T-helper 1 cell treated with Interleukin-12 subunit alpha and Interleukin-12 subunit beta and Interleukin-4 antibody, amounts not matched to agents 30 μg/mL and 1 μg/mL, for 36 hours (primary cell): ENCODE data around the gene ESYT2.
A peak's percentile ranks its signal among the peaks of the same experiment; 100 is the strongest.
"Not testable (repeated sequence)": the region's sequence is repeated elsewhere in the genome, so short reads cannot be mapped to it uniquely, and the experiment has no call there.

Experiments used
- H3K27ac Mint-ChIP-seq: one replicate; pipeline ENCODE4 v1.8.0; 2021; ENCODE audit warnings: mild to moderate bottlenecking, mixed read lengths
- H3K27me3 Mint-ChIP-seq: one replicate; pipeline ENCODE4 v1.8.0; 2021; ENCODE audit warnings: low read depth, mixed read lengths
- H3K36me3 Mint-ChIP-seq: one replicate; pipeline ENCODE4 v1.8.0; 2021; ENCODE audit warnings: low read depth, mixed read lengths
- H3K4me1 Mint-ChIP-seq: one replicate; pipeline ENCODE4 v1.8.0; 2021; ENCODE audit warnings: low read depth, mixed read lengths
- H3K4me3 Mint-ChIP-seq: one replicate; pipeline ENCODE4 v1.8.0; 2021; ENCODE audit warnings: mild to moderate bottlenecking, moderate library complexity, mixed read lengths
- H3K9me3 Mint-ChIP-seq: one replicate; pipeline ENCODE4 v1.8.0; 2021; ENCODE audit warnings: mixed read lengths

Gene ESYT2, protein sequence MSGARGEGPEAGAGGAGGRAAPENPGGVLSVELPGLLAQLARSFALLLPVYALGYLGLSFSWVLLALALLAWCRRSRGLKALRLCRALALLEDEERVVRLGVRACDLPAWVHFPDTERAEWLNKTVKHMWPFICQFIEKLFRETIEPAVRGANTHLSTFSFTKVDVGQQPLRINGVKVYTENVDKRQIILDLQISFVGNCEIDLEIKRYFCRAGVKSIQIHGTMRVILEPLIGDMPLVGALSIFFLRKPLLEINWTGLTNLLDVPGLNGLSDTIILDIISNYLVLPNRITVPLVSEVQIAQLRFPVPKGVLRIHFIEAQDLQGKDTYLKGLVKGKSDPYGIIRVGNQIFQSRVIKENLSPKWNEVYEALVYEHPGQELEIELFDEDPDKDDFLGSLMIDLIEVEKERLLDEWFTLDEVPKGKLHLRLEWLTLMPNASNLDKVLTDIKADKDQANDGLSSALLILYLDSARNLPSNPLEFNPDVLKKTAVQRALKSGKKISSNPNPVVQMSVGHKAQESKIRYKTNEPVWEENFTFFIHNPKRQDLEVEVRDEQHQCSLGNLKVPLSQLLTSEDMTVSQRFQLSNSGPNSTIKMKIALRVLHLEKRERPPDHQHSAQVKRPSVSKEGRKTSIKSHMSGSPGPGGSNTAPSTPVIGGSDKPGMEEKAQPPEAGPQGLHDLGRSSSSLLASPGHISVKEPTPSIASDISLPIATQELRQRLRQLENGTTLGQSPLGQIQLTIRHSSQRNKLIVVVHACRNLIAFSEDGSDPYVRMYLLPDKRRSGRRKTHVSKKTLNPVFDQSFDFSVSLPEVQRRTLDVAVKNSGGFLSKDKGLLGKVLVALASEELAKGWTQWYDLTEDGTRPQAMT

DNA sequence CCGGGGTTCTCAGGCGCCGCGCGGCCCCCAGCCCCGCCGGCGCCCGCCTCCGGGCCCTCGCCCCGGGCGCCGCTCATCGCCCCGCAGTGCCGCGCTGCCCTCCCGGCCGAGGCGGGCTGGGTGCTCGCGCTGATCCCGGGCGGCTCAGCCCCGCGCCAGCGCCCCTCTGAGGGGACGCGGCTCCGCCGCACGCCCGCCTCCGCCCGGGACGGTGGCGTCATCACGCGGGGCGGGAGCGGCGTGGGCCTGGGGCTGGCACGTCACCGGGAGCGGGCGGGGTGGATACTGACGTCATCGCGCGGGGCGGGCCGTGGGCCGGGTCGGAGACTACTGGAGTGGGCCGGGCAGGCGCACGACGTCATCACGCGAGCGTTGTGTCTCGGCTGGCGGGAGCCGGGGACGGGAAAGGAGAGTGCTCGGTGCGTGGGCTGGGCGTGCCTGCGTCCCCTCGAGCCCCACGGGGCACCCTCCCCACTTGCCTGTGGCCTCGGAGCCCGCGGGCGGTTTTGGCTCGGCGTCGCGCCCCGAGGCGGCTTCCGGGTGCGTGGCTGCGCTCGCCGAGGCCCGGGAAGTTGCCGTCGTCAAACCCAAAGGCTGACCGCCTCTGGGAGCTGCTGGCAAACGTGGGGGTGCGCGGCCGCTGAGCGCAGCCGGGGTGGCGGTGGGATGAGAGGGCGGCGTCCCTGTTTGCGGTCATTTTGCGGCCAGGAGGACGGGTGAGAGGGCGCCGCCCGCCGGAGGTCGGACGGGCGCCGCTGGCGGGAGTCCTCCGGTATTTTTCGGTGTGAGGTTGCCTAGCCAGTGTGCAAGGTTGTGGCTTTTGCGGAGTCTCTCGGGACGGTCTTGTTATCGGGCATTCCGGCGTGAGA is at the start of gene ESYT2:
ESYT2 (minus strand) TSS at position 168 of the 869 bp plus-strand sequence; CDS start at position 77, 91 bp downstream.
- Mint-ChIP-seq H3K4me3 (peak within 1 kb of the TSS; percentile 98), H3K36me3 (peaks cover 11% of the 10 kb centered on the region), H3K9me3 (no peaks in the 10 kb centered on the region), H3K27me3 (peaks cover 5% of the 10 kb centered on the region), H3K4me1 (peaks cover 23% of the 10 kb centered on the region), H3K27ac (peak within 1 kb of the TSS; percentile 88)

DNA sequence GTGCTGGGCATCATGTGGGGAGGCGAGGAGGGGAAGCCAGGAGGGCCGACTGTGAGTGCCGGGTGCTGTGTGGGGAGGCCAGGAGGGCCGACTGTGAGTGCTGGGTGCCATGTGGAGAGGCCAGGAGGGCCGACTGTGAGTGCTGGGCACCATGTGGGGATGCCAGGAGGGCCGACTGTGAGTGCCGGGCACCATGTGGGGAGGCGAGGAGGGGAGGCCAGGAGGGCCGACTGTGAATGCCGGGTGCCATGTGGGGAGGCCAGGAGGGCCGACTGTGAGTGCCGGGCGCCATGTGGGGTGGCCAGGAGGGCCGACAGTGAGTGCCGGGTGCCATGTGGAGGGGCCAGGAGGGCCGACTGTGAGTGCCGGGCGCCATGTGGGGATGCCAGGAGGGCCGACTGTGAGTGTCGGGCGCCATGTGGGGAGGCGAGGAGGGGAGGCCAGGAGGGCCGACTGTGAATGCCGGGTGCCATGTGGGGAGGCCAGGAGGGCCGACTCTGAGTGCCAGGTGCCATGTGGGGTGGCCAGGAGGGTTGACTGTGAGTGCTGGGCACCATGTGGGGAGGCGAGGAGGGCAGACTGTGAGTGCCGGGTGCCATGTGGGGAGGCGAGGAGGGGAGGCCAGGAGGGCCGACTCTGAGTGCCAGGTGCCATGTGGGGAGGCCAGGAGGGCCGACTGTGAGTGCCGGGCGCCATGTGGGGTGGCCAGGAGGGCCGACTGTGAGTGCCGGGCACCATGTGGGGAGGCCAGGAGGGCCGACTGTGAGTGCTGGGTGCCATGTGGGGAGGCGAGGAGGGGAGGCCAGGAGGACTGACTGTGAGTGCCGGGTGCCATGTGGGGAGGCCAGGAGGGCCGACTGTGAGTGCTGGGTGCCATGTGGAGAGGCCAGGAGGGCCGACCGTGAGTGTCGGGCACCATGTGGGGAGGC is 49.1 kb upstream of the ESYT2 start:
- H3K27me3 Mint-ChIP-seq, H3K9me3 Mint-ChIP-seq, H3K4me1 Mint-ChIP-seq, H3K4me3 Mint-ChIP-seq, H3K27ac Mint-ChIP-seq: not testable (repeated sequence)
- peaks cover 34% of the 10 kb centered on the region for H3K36me3 Mint-ChIP-seq

DNA sequence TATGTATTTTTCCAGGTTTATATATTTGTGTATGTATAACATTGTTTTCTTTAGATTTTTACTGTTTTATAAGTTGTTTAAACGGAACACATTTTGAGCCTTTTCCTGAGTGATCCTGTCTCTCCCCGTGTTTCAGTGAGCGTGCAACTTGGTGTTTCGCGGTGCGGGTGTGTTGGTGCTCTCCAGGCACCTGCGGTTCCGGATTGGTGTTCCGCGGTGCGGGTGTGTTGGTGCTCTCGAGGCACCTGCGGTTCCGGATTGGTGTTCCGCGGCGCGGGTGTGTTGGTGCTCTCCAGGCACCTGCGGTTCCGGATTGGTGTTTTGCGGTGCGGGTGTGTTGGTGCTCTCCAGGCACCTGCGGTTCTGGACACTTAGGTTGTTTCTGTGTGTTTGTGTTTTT is 47.7 kb upstream of the ESYT2 start:
- H3K27ac Mint-ChIP-seq = no peak overlapping the region
- H3K9me3 Mint-ChIP-seq = no peaks in the 10 kb centered on the region
- no peaks in the 10 kb centered on the region for H3K27me3 Mint-ChIP-seq
- H3K4me1 Mint-ChIP-seq = peaks cover 1% of the 10 kb centered on the region
- peaks cover 38% of the 10 kb centered on the region for H3K36me3 Mint-ChIP-seq
- H3K4me3 Mint-ChIP-seq = no peak overlapping the region

DNA sequence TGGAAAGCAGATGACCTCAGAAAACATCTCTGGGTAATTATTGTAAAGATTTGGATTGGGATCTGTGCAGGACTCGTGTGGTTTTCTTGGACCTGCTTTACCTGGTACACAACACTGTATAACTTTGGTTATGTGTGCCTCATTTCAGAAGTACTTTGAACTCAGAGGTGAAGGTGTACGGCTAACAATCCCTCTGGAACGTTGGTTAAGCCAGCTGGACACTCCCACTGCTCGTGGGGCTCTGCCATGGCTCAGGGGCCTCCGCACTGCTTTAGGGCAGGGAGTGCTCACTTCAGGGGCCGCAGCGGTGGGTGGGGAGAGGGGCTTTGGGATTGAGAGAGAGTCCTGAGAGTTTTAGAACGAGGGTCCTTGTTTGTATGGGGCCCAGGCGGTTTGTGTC is 40.6 kb upstream of the ESYT2 start:
- Mint-ChIP-seq H3K9me3 (no peaks in the 10 kb centered on the region), H3K4me3 (no peak overlapping the region), H3K27me3 (no peaks in the 10 kb centered on the region), H3K36me3 (peaks cover 25% of the 10 kb centered on the region), H3K27ac (no peak overlapping the region), H3K4me1 (peaks cover 15% of the 10 kb centered on the region)

DNA sequence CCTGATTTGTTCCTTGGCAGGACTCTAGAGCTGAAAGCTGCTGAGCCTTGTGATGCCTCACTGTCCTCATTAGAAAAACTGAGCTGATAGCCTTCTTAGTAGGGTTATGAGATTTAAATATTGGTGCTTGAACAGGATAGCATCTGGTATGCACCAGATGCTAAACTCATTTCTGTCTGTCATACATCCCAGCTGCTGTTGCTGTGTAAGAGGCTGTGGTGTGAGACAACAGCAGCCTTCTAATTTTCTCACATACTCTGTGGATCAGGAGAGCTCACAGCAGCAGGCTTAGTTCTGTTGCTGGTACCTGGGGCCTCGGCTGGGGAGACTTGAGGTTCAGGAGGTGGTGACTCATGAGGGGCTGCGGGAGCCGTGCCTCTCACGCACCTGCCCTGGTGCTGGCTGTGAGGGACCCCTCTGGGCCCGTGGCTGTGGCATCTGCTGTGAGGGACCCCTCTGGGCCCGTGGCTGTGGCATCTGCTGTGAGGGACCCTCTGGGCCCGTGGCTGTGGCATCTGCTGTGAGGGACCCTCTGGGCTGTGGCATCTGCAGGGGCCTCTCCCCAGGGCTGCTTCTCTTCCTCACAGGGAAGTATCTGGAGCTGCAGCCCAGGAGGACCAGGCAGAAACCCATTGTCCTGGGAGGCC is 39.6 kb upstream of the ESYT2 start:
- H3K4me1 Mint-ChIP-seq = peaks cover 25% of the 10 kb centered on the region
- no peak overlapping the region for H3K4me3 Mint-ChIP-seq
- H3K27me3 Mint-ChIP-seq = no peaks in the 10 kb centered on the region
- H3K27ac Mint-ChIP-seq = no peak overlapping the region
- peaks cover 20% of the 10 kb centered on the region for H3K36me3 Mint-ChIP-seq
- H3K9me3 Mint-ChIP-seq = no peaks in the 10 kb centered on the region

GRCh38 chr7:158867214-158867984 is 38.1 kb upstream of the ESYT2 start:
- no peak overlapping the region for H3K4me3 Mint-ChIP-seq
- H3K4me1 Mint-ChIP-seq = peaks cover 36% of the 10 kb centered on the region
- H3K27ac Mint-ChIP-seq = no peak overlapping the region
- no peaks in the 10 kb centered on the region for H3K9me3 Mint-ChIP-seq
- peaks cover 17% of the 10 kb centered on the region for H3K36me3 Mint-ChIP-seq
- H3K27me3 Mint-ChIP-seq = no peaks in the 10 kb centered on the region

DNA sequence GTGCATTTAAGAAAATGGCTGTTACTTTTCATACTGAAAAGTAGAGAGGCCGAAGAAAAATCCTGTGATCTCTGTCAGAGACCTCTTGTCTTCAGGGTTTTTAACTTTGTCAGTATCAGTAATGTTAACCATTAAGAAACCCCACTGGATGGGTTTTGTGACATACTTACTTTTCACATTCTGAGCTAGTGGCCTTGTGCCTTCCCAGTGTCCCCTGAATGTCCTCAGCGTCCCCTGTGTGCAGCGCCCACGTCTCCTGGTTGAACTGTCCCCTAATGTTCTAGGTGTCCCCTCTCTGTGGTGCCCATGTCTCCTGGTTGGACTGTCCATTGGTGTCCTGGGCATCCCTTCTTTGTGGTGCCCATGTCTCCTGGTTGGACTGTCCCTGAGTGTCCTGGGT is 36.7 kb upstream of the ESYT2 start:
- no peaks in the 10 kb centered on the region for H3K9me3 Mint-ChIP-seq
- H3K4me3 Mint-ChIP-seq = no peak overlapping the region
- H3K27me3 Mint-ChIP-seq = no peaks in the 10 kb centered on the region
- H3K4me1 Mint-ChIP-seq = peaks cover 41% of the 10 kb centered on the region
- H3K27ac Mint-ChIP-seq = peak overlapping the region; percentile 26
- peaks cover 13% of the 10 kb centered on the region for H3K36me3 Mint-ChIP-seq

- H3K36me3 Mint-ChIP-seq = peaks cover 9% of the 10 kb centered on the region
- peak overlapping the region; percentile 61 for H3K27ac Mint-ChIP-seq
- peak overlapping the region; percentile 21 for H3K4me3 Mint-ChIP-seq
- no peaks in the 10 kb centered on the region for H3K9me3 Mint-ChIP-seq
- H3K4me1 Mint-ChIP-seq = peaks cover 41% of the 10 kb centered on the region
- H3K27me3 Mint-ChIP-seq = no peaks in the 10 kb centered on the region
These were observed 36.2 kb upstream of the ESYT2 start for GRCh38 chr7:158865462-158865922.

DNA sequence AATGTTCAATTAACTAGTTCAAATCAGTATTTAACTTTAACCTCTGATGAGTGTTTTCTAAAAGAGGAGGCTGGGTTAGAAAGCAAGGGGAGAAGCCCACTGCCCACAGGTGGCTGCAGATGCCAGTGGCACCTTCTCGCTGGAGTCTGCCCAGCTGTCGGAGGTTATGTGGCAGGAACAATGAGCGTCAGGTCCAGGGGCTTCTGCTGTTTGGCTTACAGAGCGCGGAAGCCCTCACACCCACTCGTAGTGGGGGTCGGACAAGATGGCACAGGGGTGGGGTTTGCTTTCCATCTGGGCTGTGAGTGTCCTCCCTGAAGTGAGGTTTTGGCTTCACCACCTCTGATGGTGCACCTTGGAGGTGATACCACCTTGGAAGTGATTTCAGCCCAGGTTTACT is 35.5 kb upstream of the ESYT2 start:
- no peaks in the 10 kb centered on the region for H3K9me3 Mint-ChIP-seq
- peak overlapping the region; percentile 92 for H3K4me3 Mint-ChIP-seq
- peaks cover 41% of the 10 kb centered on the region for H3K4me1 Mint-ChIP-seq
- no peaks in the 10 kb centered on the region for H3K27me3 Mint-ChIP-seq
- H3K27ac Mint-ChIP-seq = peak overlapping the region; percentile 92
- peaks cover 8% of the 10 kb centered on the region for H3K36me3 Mint-ChIP-seq

DNA sequence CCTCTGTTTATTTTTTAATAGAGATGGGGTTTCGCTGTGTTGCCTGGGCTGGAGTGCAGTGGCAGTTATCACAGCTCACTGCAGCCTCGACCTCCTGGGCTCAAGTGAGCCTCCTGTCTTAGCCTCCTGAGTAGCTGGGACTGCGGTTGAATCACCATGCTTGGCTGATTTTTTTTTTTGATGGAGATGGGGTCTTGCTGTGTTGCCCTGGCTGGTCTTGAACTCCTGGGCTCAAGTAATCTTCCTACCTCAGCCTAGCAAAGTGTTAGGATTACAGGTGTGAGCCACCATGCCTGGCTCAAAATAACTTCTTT is 35.2 kb upstream of the ESYT2 start:
- Mint-ChIP-seq H3K4me3 (peak overlapping the region; percentile 92), H3K27me3 (no peaks in the 10 kb centered on the region), H3K9me3 (no peaks in the 10 kb centered on the region), H3K4me1 (peaks cover 44% of the 10 kb centered on the region), H3K27ac (peak overlapping the region; percentile 92), H3K36me3 (peaks cover 8% of the 10 kb centered on the region)

- Mint-ChIP-seq H3K36me3 (peaks cover 8% of the 10 kb centered on the region), H3K9me3 (no peaks in the 10 kb centered on the region), H3K27ac (peak overlapping the region; percentile 97), H3K4me1 (peaks cover 49% of the 10 kb centered on the region), H3K27me3 (no peaks in the 10 kb centered on the region), H3K4me3 (peak overlapping the region; percentile 92)
These were observed 34.5 kb upstream of the ESYT2 start for GRCh38 chr7:158863611-158864506.
